Transverse colon (tissue), 4 donors: ENCODE measurements around the gene CCDC81.

Source experiments
- POLR2A ChIP-seq: fragments of 450-650 bp; IDR thresholded peaks from one replicate; pipeline ENCODE4 v1.6.1; 2016; ENCODE audit warnings: antibody characterized with exemption, mild to moderate bottlenecking, moderate library complexity
- POLR2AphosphoS5 ChIP-seq, 3 donors: sonication (generic); formaldehyde crosslinking; IDR thresholded peaks; one replicate each; pipeline ENCODE4 v1.6.1; 2016; ENCODE audit warnings: antibody characterized with exemption in 3 of 3
- TF ChIP-seq, protein P1 (sequence below), 5 experiments: fragments of 200-600 bp in 3 of 5; fragments of 450-650 bp in 2 of 5; sonication (generic) in 3 of 5; IDR thresholded peaks; 1 replicate in 2 of 5; 2 replicates in 3 of 5; pipeline ENCODE4 v1.5.1; 2016 to 2017; ENCODE audit warnings: antibody characterized with exemption in 5 of 5, inconsistent platforms in 3 of 5, mild to moderate bottlenecking in 2 of 5, moderate library complexity in 1 of 5

DNA sequence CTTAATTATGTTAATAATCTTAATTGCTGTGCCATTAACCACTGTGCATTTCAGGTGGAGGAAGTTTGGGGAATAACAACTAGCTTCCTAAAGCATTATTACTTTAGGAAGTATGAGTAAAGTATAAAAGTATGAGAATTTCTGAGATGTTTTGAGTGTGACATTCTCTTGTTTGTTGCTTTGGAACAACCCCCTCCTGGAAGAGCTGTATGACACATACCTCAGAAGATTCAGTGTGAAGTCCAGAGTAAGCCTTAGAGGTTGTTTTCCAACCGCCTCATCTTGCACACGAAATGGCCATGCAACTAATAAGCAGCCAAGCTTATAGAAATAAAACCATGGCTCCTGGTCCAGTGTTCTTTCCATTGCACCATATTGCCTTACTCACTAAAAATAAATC is 21.7 kb downstream of the CCDC81 start:
- TF ChIP-seq POLR2A (no peak), POLR2AphosphoS5 (IDR thresholded peaks at IDR 0.05) (no peak)
- TF ChIP-seq, protein P1, sequence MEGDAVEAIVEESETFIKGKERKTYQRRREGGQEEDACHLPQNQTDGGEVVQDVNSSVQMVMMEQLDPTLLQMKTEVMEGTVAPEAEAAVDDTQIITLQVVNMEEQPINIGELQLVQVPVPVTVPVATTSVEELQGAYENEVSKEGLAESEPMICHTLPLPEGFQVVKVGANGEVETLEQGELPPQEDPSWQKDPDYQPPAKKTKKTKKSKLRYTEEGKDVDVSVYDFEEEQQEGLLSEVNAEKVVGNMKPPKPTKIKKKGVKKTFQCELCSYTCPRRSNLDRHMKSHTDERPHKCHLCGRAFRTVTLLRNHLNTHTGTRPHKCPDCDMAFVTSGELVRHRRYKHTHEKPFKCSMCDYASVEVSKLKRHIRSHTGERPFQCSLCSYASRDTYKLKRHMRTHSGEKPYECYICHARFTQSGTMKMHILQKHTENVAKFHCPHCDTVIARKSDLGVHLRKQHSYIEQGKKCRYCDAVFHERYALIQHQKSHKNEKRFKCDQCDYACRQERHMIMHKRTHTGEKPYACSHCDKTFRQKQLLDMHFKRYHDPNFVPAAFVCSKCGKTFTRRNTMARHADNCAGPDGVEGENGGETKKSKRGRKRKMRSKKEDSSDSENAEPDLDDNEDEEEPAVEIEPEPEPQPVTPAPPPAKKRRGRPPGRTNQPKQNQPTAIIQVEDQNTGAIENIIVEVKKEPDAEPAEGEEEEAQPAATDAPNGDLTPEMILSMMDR (IDR thresholded peaks at IDR 0.05): no peak
